Smooth muscle cell (in vitro differentiated cells): ENCODE results near the gene MBD6. TPM values are rescaled to one million over a fixed set of nuclear protein-coding genes. Genes with fewer than 3 reads are reported as not detected.

Source experiments
- DNase-seq: peaks from one replicate; lab custom pipeline; 2025; ENCODE audit not compliant: unreplicated experiment; lab: John Stamatoyannopoulos, UW
- H2AFZ ChIP-seq: fragments of 200-600 bp; sonication (generic); 2 replicates; pipeline ENCODE4 v1.6.0; 2016; ENCODE audit warnings: antibody characterized with exemption, low read depth, mild to moderate bottlenecking
- H3F3A ChIP-seq: fragments of 200-600 bp; sonication (generic); 2 replicates; pipeline ENCODE4 v1.6.0; 2017; ENCODE audit warnings: antibody characterized with exemption, low read depth
- H3K27ac ChIP-seq: fragments of 200-600 bp; sonication (generic); 2 replicates; pipeline ENCODE4 v1.5.1; 2016; ENCODE audit warnings: low read depth, mild to moderate bottlenecking
- H3K27me3 ChIP-seq: fragments of 200-600 bp; sonication (generic); 2 replicates; pipeline ENCODE4 v1.6.1; 2016; ENCODE audit warnings: low read depth, mild to moderate bottlenecking
- H3K36me3 ChIP-seq: fragments of 200-600 bp; sonication (generic); 2 replicates; pipeline ENCODE4 v1.5.1; 2016; ENCODE audit warnings: low read depth
- H3K4me1 ChIP-seq: fragments of 200-600 bp; sonication (generic); 2 replicates; pipeline ENCODE4 v1.5.1; 2016; ENCODE audit warnings: low read depth
- H3K4me2 ChIP-seq: fragments of 200-600 bp; sonication (generic); 2 replicates; pipeline ENCODE4 v1.6.0; 2016; ENCODE audit warnings: mild to moderate bottlenecking
- H3K4me3 ChIP-seq: fragments of 200-600 bp; sonication (generic); 2 replicates; pipeline ENCODE4 v1.5.1; 2016; ENCODE audit warnings: mild to moderate bottlenecking
- H3K79me2 ChIP-seq: fragments of 200-600 bp; sonication (generic); 2 replicates; pipeline ENCODE4 v1.6.0; 2016; ENCODE audit warnings: low read depth, mild to moderate bottlenecking
- H3K9ac ChIP-seq: fragments of 200-600 bp; sonication (generic); 2 replicates; pipeline ENCODE4 v1.6.0; 2016; ENCODE audit warnings: low read depth
- H3K9me3 ChIP-seq: fragments of 200-600 bp; sonication (generic); replicated peaks from 2 replicates; pipeline ENCODE4 v1.5.1; 2016; ENCODE audit warnings: low read depth
- H4K20me1 ChIP-seq: fragments of 200-600 bp; sonication (generic); 2 replicates; pipeline ENCODE4 v1.6.0; 2016; ENCODE audit warnings: low read depth
- CTCF ChIP-seq: fragments of 200-600 bp; sonication (generic); IDR thresholded peaks from 2 replicates; pipeline ENCODE4 v1.5.1; 2017; ENCODE audit warnings: borderline replicate concordance, mild to moderate bottlenecking, antibody characterized with exemption; ENCODE audit not compliant: insufficient read depth, poor library complexity, severe bottlenecking
- WGBS: methylation state at CpG from one replicate; pipeline ENCODE4 v1.1.7; 2016; ENCODE audit warnings: low lambda C conversion rate; 5-methylcytosine and 5-hydroxymethylcytosine counted together
- polyA plus RNA-seq: library from polyadenylated mRNA; unstranded; fragments of >200 nt; fragmentation: Nextera tagmentation; extraction: Ambion mirVana; gene quantifications from 2 replicates; pipeline ENCODE4 v1.2.1, GENCODE V29; 2016
- total RNA-seq: library from RNA; depleted of rRNA; stranded (reverse); fragments of >200 nt; gene quantifications from 2 replicates; pipeline ENCODE4 v1.2.3, GENCODE V29; 2014

The MBD6 gene
- total and polyA plus RNA-seq, 2 experiments from 2014 or later = 3.7 to 11.7 TPM

GRCh38 chr12:57548488-57548887 lies 25.9 kb downstream of the MBD6 start:
- DNase-seq = no peak
- Histone ChIP-seq H3K79me2 (peaks cover 35% of the 10 kb centered on the region), H4K20me1 (peaks cover 26% of the 10 kb centered on the region), H3K4me1 (peaks cover 42% of the 10 kb centered on the region), H3K27ac (no peak overlapping the region), H3K27me3 (peaks cover 12% of the 10 kb centered on the region), H3K9ac (no peak overlapping the region), H3K4me2 (no peak overlapping the region), H3F3A (peaks cover 16% of the 10 kb centered on the region), H3K36me3 (no peaks in the 10 kb centered on the region), H3K9me3 (no peaks in the 10 kb centered on the region), H2AFZ (no peak overlapping the region), H3K4me3 (no peak overlapping the region)
- TF ChIP-seq CTCF = no peak
- WGBS = 68% methylated on average over 2 of the region's 2 CpGs

GRCh38 chr12:57549203-57549908 lies 26.7 kb downstream of the MBD6 start:
- Histone ChIP-seq H3F3A (peaks cover 24% of the 10 kb centered on the region), H3K36me3 (no peaks in the 10 kb centered on the region), H3K79me2 (peaks cover 27% of the 10 kb centered on the region), H3K9me3 (no peaks in the 10 kb centered on the region), H3K4me3 (peak overlapping the region; percentile 57), H2AFZ (peak overlapping the region; percentile 92), H3K27ac (no peak overlapping the region), H3K4me2 (peak overlapping the region; percentile 95), H4K20me1 (peaks cover 19% of the 10 kb centered on the region), H3K27me3 (peaks cover 12% of the 10 kb centered on the region), H3K9ac (no peak overlapping the region), H3K4me1 (peaks cover 50% of the 10 kb centered on the region)
- DNase-seq = no peak
- TF ChIP-seq CTCF = no peak
- WGBS = 45% methylated on average over 11 of the region's 13 CpGs

- H2AFZ ChIP-seq = peak within 1 kb of the TSS; percentile 92
- peak within 1 kb of the TSS; percentile 95 for H3K4me2 ChIP-seq
These were observed 27.5 kb downstream of the MBD6 start, which contains the start of gene KIF5A for GRCh38 chr12:57549909-57550640. Gene KIF5A (plus strand): TSS chr12:57550044. CDS start chr12:57550272, 228 bp downstream.

More at GRCh38 chr12:57549909-57550640, 27.5 kb downstream of the MBD6 start, which contains the start of gene KIF5A:
- DNase-seq = no peak
- Histone ChIP-seq H3K27ac (no peak within 1 kb of the TSS), H3K9me3 (no peaks in the 10 kb centered on the region), H4K20me1 (peaks cover 12% of the 10 kb centered on the region), H3K4me3 (peak within 1 kb of the TSS; percentile 57), H3K9ac (peak within 1 kb of the TSS; percentile 44), H3K4me1 (peaks cover 51% of the 10 kb centered on the region), H3K36me3 (no peaks in the 10 kb centered on the region), H3K79me2 (peaks cover 27% of the 10 kb centered on the region), H3K27me3 (peaks cover 12% of the 10 kb centered on the region), H3F3A (peaks cover 20% of the 10 kb centered on the region)
- WGBS = 5% methylated on average over 24 of the region's 52 CpGs
- TF ChIP-seq CTCF = no peak
